CD4-positive, alpha-beta T cell treated with Interleukin-4 for 4 hours (primary cell): Measurements from ENCODE around the gene GCHFR.

Source experiments
- DNase-seq: peaks from one replicate; pipeline ENCODE4 v3.0.0-alpha.2; 2020

The GCHFR gene

DNA sequence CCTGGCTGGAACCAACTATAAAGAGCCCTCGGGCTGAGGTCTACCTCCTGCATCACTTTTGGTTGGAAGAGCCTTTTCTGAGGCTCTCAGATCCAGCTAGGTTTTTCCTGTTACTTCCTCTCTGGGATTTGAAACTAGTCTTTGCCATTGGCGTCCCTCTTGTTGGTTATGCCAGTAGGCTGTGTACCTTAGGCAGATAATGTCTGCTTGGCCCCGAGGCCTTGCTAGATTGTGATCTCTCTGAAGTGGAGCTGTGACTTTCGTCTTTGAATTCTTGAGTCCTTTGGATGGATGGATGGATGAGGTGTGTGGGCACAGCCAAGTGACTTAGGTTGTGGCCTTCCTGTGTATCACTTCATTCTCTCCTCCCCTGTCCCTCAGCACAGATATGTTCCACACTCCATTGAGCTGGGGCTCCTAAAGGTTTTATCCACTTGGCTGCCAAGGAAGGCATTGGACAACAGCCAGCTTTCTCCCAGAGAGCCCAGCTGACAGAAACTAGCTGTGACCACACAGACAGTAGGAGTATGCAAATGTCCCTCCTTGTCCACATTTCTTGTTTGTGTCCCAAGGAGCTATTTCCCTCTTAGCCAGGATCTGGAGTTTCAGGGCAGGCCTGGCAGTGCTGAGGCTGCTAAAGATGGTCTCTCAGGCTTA, 51.3 kb downstream of the GCHFR start:
- DNase-seq = no peak
